Lower leg skin (tissue), 4 donors: ENCODE results near the gene UQCC2. TPM values are rescaled to one million over a fixed set of nuclear protein-coding genes. Genes with fewer than 3 reads are reported as not detected.

ENCODE experiments used
- DNase-seq, 2 donors: peaks; one replicate each; pipeline ENCODE4 v3.0.0-alpha.2; 2019; ENCODE audit warnings: low spot score in 2 of 2
- H3K4me3 ChIP-seq: fragments of 200-600 bp; sonication (generic); 2 replicates; pipeline ENCODE4 v1.5.1; 2017; ENCODE audit warnings: mild to moderate bottlenecking, low read depth; ENCODE audit not compliant: poor library complexity, severe bottlenecking
- CTCF ChIP-seq, 3 donors: fragments of 450-650 bp; IDR thresholded peaks; one replicate each; pipeline ENCODE4 v1.5.1; 2016; ENCODE audit warnings: antibody characterized with exemption in 3 of 3, mild to moderate bottlenecking in 3 of 3, moderate library complexity in 2 of 3
- POLR2A ChIP-seq, 2 donors: fragments of 450-650 bp; IDR thresholded peaks; one replicate each; pipeline ENCODE4 v1.6.1; 2016 to 2017; ENCODE audit warnings: antibody characterized with exemption in 2 of 2, mild to moderate bottlenecking in 1 of 2, moderate library complexity in 1 of 2
- WGBS, 2 donors: methylation state at CpG; one replicate each; pipeline ENCODE4 v1.1.5; 2018; 5-methylcytosine and 5-hydroxymethylcytosine counted together
- intact Hi-C: fragments of 100-400 bp; cut with DNase I; formaldehyde crosslinking; loops from one replicate; pipeline ENCODE4 v1.15.0; 2023; ENCODE audit warnings: low total_unique reads
- total RNA-seq, 4 donors: library from RNA; depleted of rRNA; stranded (reverse); fragments of >200 nt; gene quantifications; one replicate each; pipeline ENCODE4 v1.1.0, GENCODE V29; 2016

The UQCC2 gene
- total RNA-seq, 4 donors from 2014 or later: 8.5 to 20.4 (median 10.2) TPM

DNA sequence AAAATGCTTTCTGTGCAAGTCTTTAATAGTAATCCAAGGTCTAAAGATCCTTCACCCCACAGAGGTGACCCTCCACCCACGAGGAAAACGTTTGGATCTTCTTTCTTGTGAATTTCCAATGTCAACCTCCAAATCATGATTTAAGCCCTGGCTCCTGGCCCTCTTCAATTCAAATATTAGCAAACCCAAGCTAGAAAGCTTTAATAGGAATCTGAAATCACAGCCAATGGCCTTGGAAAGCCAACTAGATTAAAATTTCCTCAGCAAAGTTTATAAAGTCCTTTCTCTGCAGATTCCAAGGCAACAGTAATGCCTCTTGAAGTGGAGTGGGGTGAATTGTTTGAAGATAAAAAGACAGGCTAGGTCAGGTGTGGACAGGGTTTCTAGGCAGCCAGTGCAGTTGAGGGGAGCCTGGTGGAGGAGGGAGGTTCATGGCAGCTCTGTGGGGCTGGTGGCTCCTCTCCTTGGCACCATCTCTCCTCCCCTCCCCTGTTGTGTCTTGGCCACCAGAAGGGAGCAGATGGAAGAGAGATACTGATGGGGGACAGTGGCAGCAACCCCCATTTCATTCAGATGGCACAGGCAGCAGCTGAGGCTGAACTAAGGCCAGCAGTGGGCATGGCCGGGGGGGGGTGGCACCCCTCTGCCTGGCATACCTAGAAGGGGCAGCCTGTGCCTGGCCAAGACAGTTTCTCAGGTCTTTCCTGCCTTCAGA is 12.0 kb upstream of the UQCC2 start:
- no peak for DNase-seq
- intact Hi-C loops: no loop called here
- no peak for TF ChIP-seq POLR2A (IDR thresholded peaks at IDR 0.05)
- no peak for TF ChIP-seq CTCF (IDR thresholded peaks at IDR 0.05)
- 35 to 49% methylated on average over 3 of the region's 3 CpGs for WGBS, 2 donors
- no peak overlapping the region for H3K4me3 ChIP-seq

GRCh38 chr6:33722103-33722623 is 10.7 kb upstream of the UQCC2 start:
- DNase-seq: no peak
- H3K4me3 ChIP-seq: no peak overlapping the region
- intact Hi-C loops: no loop called here
- TF ChIP-seq CTCF (IDR thresholded peaks at IDR 0.05) (no peak), POLR2A (IDR thresholded peaks at IDR 0.05) (no peak)
- 90% methylated on average over 5 of the region's 5 CpGs for WGBS, 2 donors

- TF ChIP-seq POLR2A (IDR thresholded peaks at IDR 0.05) (no peak), CTCF (IDR thresholded peaks at IDR 0.05) (no peak)
- intact Hi-C loops: no loop called here
- DNase-seq: no peak
- 69 to 75% methylated on average over 5 of the region's 5 CpGs for WGBS, 2 donors
- no peak overlapping the region for H3K4me3 ChIP-seq
Measured at GRCh38 chr6:33721508-33721907, 10.0 kb upstream of the UQCC2 start.

- DNase-seq: no peak
- intact Hi-C loops: no loop called here
- TF ChIP-seq POLR2A (IDR thresholded peaks at IDR 0.05) (no peak), CTCF (IDR thresholded peaks at IDR 0.05) (no peak)
- WGBS, 2 donors: 85 to 96% methylated on average over 1 of the region's 1 CpG
- H3K4me3 ChIP-seq: no peak overlapping the region
Measured at GRCh38 chr6:33720998-33721397, 9.5 kb upstream of the UQCC2 start.

GRCh38 chr6:33719326-33719987 is 8.0 kb upstream of the UQCC2 start:
- WGBS, 2 donors: 84 to 87% methylated on average over 11 of the region's 11 CpGs
- intact Hi-C loops: no loop called here
- no peak overlapping the region for H3K4me3 ChIP-seq
- TF ChIP-seq POLR2A (IDR thresholded peaks at IDR 0.05) (no peak), CTCF (IDR thresholded peaks at IDR 0.05) (no peak)
- no peak for DNase-seq
